Calu3 (cell line): ENCODE results near the gene RASD2. TPM values are rescaled to one million over a fixed set of nuclear protein-coding genes. Genes with fewer than 3 reads are reported as not detected.

ENCODE experiments used
- BruUV-seq: library from RNA; stranded (reverse); fragments of 400-500 nt; replicated peaks from 2 replicates; lab custom pipeline; 2021; lab: Mats Ljungman, UMichigan
- CTCF ChIA-PET: fragments of 300-600 bp; sonication (Branson Sonifier 250); formaldehyde crosslinking; loops from one replicate; lab custom pipeline; 2022; ENCODE audit warnings: antibody characterized with exemption; lab: Charles Lee
- DNase-seq: peaks from one replicate; pipeline ENCODE4 v3.0.0; 2022
- H3K27ac Mint-ChIP-seq: one replicate; pipeline ENCODE4 v1.8.0; 2022; ENCODE audit warnings: mixed read lengths; ENCODE audit not compliant: unreplicated experiment
- H3K27me3 Mint-ChIP-seq: one replicate; pipeline ENCODE4 v1.8.0; 2022; ENCODE audit warnings: mixed read lengths; ENCODE audit not compliant: unreplicated experiment
- H3K36me3 Mint-ChIP-seq: one replicate; pipeline ENCODE4 v1.8.0; 2022; ENCODE audit warnings: mild to moderate bottlenecking, moderate library complexity, mixed read lengths; ENCODE audit not compliant: insufficient read depth, unreplicated experiment
- H3K4me1 Mint-ChIP-seq: one replicate; pipeline ENCODE4 v1.8.0; 2022; ENCODE audit warnings: mild to moderate bottlenecking, low read depth, mixed read lengths; ENCODE audit not compliant: unreplicated experiment
- H3K4me3 Mint-ChIP-seq: one replicate; pipeline ENCODE4 v1.8.0; 2022; ENCODE audit warnings: mild to moderate bottlenecking, low read depth, moderate library complexity, mixed read lengths; ENCODE audit not compliant: unreplicated experiment
- H3K9me3 Mint-ChIP-seq: one replicate; pipeline ENCODE4 v1.8.0; 2022; ENCODE audit warnings: low read depth, mixed read lengths; ENCODE audit not compliant: unreplicated experiment
- intact Hi-C: fragments of 100-400 bp; cut with micrococcal nuclease; formaldehyde crosslinking; loops from one replicate; pipeline ENCODE4 v1.10.0; 2022; ENCODE audit not compliant: unreplicated experiment
- total RNA-seq: library from RNA; stranded (reverse); gene quantifications from 2 replicates; pipeline ENCODE4 v1.2.3, GENCODE V29; 2022
- TF ChIP-seq, protein P1 (sequence below): fragments of 200-600 bp; IDR thresholded peaks from one replicate; pipeline ENCODE4 v1.8.0; 2022; ENCODE audit warnings: antibody characterized with exemption; ENCODE audit not compliant: unreplicated experiment

Gene RASD2
- total RNA-seq, 1 experiment from 2014 or later, result 0.14 TPM

DNA sequence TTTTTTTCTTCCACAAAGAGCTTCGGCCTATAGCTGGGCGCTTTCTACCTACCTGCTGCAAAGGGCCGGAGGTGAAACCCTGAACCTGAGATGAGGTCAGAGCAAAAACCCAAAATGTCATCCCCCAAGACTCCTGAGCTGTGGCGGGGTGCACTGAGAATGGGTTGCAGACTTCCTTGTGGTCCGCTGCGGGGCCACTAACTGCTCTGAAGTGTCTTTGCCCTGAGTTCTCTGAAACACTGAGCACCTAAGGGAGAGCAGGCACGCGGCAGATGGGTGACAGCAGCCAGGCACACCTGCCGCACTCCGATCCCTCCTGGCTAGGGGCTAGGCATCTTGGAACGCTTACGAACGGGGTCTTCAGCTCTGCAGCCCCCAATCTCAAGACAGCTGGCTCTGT is 29.3 kb downstream of the RASD2 start:
- peaks cover 75% of the 10 kb centered on the region for H3K27me3 Mint-ChIP-seq
- H3K4me3 Mint-ChIP-seq, result no peak overlapping the region
- no TSS peak for BruUV-seq

DNA sequence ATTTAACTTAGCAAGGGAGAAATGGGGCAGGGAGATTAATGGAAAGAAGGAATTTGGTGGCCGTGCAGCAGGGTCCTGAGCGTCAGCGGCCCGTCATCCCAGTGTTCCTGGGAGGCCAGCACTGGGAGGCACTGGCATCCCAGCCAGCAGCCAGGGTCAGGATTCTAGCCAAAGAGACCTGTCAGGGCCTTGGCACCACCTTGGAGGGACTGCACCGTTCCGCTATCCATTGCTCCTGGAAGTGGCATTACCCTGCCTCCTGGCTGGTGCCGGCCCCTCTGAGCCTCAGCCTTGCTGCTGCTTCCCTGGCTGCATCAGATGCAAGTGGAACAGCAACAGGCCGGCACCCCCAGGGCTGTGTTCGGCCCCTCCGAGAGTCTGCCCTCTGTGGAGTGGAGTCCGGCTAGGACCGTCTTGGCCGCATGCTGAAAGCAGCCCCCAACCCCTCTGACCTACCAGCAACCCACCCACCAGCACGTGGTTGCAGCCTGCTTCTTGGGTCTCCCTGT is 30.1 kb downstream of the RASD2 start:
- H3K36me3 Mint-ChIP-seq, result no peaks in the 10 kb centered on the region
- no TSS peak for BruUV-seq
- no peak overlapping the region for H3K4me3 Mint-ChIP-seq
- TF ChIP-seq, protein P1, sequence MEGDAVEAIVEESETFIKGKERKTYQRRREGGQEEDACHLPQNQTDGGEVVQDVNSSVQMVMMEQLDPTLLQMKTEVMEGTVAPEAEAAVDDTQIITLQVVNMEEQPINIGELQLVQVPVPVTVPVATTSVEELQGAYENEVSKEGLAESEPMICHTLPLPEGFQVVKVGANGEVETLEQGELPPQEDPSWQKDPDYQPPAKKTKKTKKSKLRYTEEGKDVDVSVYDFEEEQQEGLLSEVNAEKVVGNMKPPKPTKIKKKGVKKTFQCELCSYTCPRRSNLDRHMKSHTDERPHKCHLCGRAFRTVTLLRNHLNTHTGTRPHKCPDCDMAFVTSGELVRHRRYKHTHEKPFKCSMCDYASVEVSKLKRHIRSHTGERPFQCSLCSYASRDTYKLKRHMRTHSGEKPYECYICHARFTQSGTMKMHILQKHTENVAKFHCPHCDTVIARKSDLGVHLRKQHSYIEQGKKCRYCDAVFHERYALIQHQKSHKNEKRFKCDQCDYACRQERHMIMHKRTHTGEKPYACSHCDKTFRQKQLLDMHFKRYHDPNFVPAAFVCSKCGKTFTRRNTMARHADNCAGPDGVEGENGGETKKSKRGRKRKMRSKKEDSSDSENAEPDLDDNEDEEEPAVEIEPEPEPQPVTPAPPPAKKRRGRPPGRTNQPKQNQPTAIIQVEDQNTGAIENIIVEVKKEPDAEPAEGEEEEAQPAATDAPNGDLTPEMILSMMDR, result no peak
- intact Hi-C loops, result no loop called here
- CTCF ChIA-PET, result no interaction called here
- no peaks in the 10 kb centered on the region for H3K9me3 Mint-ChIP-seq
- peaks cover 18% of the 10 kb centered on the region for H3K4me1 Mint-ChIP-seq
- no peak for DNase-seq
- no peak overlapping the region for H3K27ac Mint-ChIP-seq
- peaks cover 71% of the 10 kb centered on the region for H3K27me3 Mint-ChIP-seq

More for the DNA sequence above, 29.3 kb downstream of the RASD2 start:
- Mint-ChIP-seq H3K27ac (no peak overlapping the region), H3K9me3 (no peaks in the 10 kb centered on the region), H3K36me3 (no peaks in the 10 kb centered on the region), H3K4me1 (peaks cover 18% of the 10 kb centered on the region)
- DNase-seq, result no peak
- intact Hi-C loops, result no loop called here
- CTCF ChIA-PET, result no interaction called here
- TF ChIP-seq, protein P1, result no peak

DNA sequence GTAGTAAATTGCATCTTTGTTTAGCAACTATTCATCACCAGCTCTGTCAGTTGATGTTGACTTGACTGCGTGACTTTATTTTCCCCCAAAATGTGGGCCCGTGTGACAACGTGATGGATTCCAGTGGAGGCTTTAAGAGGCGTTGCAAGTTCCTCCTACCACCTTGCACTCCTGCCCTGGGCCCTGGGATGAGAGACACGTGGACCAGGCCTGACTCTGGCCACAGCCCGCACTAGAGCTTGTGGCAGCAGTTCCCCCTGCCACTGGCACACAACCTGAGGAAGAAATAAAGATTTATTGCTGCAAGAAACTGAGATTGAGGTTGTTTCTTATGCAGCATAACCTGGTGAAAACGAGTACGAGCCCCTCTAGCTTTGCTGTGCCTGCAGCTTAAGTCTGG is 31.9 kb downstream of the RASD2 start:
- no peak for DNase-seq
- no TSS peak for BruUV-seq
- Mint-ChIP-seq H3K9me3 (no peaks in the 10 kb centered on the region), H3K4me1 (peaks cover 18% of the 10 kb centered on the region), H3K27ac (no peak overlapping the region), H3K27me3 (peaks cover 67% of the 10 kb centered on the region), H3K36me3 (no peaks in the 10 kb centered on the region), H3K4me3 (no peak overlapping the region)
- intact Hi-C loops, result no loop called here
- CTCF ChIA-PET, result interaction anchor here (0.6 kb wide), 1 partner anchor 36 kb away, joined by 3 read pairs; no protein-coding TSS in a partner anchor
- TF ChIP-seq, protein P1, result no peak

DNA sequence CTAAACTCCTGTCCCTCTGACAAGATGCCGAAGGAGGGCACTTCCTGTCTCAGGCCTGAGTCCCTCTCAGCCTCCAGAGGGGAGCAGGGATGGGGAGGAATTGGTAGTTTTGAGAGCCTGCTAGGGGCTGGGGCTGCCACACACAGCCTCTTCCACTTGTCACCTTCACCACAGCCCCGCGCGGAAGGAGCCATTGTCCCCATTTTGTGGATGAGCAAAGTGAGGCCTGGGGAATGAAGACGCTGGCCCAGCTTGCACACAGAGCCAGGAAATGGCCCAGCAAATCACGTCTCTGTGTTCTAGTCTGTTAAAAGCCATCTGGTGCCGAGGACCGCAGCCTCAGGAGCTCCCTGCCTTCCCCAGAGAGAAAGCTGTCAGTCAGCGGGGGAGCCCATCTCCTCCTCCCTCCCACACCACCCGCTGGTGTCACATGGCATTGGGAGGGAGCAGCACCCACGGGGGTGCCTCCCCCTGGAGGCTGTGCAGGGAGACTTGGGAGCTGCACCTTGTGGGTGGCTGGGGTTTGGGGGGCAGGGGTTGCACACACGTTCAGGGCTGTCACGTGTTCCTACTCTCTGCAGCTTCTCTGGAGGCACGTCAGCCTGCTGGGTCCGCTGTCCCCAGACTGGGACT is 34.6 kb downstream of the RASD2 start:
- no peaks in the 10 kb centered on the region for H3K4me1 Mint-ChIP-seq
- intact Hi-C loops, result no loop called here
- peaks cover 60% of the 10 kb centered on the region for H3K27me3 Mint-ChIP-seq
- no peak for DNase-seq
- CTCF ChIA-PET, result interaction anchor here (0.6 kb wide), 1 partner anchor 145 kb away, joined by 4 read pairs; no protein-coding TSS in a partner anchor
- no peak overlapping the region for H3K4me3 Mint-ChIP-seq
- no peak overlapping the region for H3K27ac Mint-ChIP-seq
- BruUV-seq, result no TSS peak
- TF ChIP-seq, protein P1, result no peak
- H3K36me3 Mint-ChIP-seq, result no peaks in the 10 kb centered on the region
- H3K9me3 Mint-ChIP-seq, result peaks cover 4% of the 10 kb centered on the region
